GM21737 (cell line): ENCODE measurements around the gene FAM216A.

Experiments used
- ATAC-seq: cut with Tn5 transposase; IDR thresholded peaks from one replicate; pipeline ENCODE4 v1.9.1; 2021; ENCODE audit warnings: mild to moderate bottlenecking, moderate library complexity; ENCODE audit not compliant: unreplicated experiment

The FAM216A gene

GRCh38 chr12:110537605-110538409 is 69.2 kb downstream of the FAM216A start:
- ATAC-seq, result no peak

- no peak for ATAC-seq
These were observed 70.4 kb downstream of the FAM216A start for GRCh38 chr12:110538869-110539622.
